ENCODE measurements around the gene LAMC2. TPM values are rescaled to one million over a fixed set of nuclear protein-coding genes. Genes with fewer than 3 reads are reported as not detected.
A peak's percentile ranks its signal among the peaks of the same experiment; 100 is the strongest.

The LAMC2 gene
- total RNA-seq, 1 donor from 2014 or later: 13.3 TPM

DNA sequence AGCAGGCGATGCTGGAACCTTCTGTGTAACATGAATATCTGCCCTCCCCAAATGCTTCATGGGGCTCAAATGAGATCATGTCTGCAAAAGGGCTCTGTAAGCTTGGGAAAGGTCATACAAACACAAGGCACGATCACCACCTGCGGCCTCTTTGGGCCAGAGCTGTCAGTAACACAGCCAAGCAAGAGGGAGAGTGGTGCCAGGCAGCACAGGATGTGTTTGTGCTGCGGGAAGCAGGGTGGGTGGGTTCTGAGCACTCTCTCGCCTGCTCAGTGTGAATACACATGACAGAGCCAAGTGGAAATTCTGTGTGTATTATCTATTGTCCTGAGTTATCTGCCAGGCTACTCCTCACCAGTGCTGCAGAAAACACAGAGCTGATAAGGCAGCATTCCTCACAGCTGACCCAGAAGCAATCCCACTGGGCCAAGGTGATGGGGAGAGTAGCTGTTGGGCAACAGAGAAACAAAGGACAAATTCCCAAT lies 101.2 kb downstream of the LAMC2 start:
- Histone ChIP-seq H3K9me3 (no peaks in the 10 kb centered on the region), H3K36me3 (no peaks in the 10 kb centered on the region), H3K27ac (no peak overlapping the region), H3K27me3 (no peaks in the 10 kb centered on the region), H3K4me1 (peaks cover 30% of the 10 kb centered on the region), H3K4me3 (no peak overlapping the region)
- DNase-seq (ENCODE audit: extremely low spot score in 2 of 2): no peak
- intact Hi-C loops (cut with DNase I): loop anchor here (10.0 kb wide), 1 partner anchor 322 kb away; no protein-coding TSS in a partner anchor
- TF ChIP-seq, protein P1, sequence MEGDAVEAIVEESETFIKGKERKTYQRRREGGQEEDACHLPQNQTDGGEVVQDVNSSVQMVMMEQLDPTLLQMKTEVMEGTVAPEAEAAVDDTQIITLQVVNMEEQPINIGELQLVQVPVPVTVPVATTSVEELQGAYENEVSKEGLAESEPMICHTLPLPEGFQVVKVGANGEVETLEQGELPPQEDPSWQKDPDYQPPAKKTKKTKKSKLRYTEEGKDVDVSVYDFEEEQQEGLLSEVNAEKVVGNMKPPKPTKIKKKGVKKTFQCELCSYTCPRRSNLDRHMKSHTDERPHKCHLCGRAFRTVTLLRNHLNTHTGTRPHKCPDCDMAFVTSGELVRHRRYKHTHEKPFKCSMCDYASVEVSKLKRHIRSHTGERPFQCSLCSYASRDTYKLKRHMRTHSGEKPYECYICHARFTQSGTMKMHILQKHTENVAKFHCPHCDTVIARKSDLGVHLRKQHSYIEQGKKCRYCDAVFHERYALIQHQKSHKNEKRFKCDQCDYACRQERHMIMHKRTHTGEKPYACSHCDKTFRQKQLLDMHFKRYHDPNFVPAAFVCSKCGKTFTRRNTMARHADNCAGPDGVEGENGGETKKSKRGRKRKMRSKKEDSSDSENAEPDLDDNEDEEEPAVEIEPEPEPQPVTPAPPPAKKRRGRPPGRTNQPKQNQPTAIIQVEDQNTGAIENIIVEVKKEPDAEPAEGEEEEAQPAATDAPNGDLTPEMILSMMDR (IDR thresholded peaks at IDR 0.05): no peak
- no peak for TF ChIP-seq POLR2A (IDR thresholded peaks at IDR 0.05)
- TF ChIP-seq POLR2AphosphoS5 (IDR thresholded peaks at IDR 0.05; ENCODE audit: insufficient read depth in 1 of 2, low read depth in 1 of 2): no peak

DNA sequence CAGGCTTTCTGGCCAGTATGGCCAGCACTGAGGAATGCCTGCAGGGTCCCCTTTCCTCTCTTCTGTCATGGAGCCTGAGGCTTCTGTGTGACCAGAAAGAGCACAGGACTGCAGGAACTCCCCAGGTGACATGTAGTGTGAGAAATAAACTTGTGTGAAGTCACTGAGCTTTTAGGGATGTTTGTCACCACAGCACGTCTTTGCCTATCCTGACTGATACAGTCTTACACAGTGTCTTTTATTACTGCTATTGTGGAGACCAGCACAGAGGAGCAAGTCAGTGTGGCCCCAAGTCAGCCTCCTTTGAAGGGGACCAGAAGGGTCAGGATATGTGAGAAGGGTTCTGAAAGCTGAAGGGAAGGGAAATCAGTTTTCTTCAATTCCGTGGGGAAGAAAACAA lies 102.5 kb downstream of the LAMC2 start:
- intact Hi-C loops (cut with DNase I): loop anchor here (10.0 kb wide), 1 partner anchor 324 kb away; no protein-coding TSS in a partner anchor
- Histone ChIP-seq H3K27me3 (no peaks in the 10 kb centered on the region), H3K4me1 (peaks cover 17% of the 10 kb centered on the region), H3K27ac (no peak overlapping the region), H3K36me3 (no peaks in the 10 kb centered on the region), H3K9me3 (no peaks in the 10 kb centered on the region), H3K4me3 (no peak overlapping the region)
- TF ChIP-seq POLR2AphosphoS5 (IDR thresholded peaks at IDR 0.05; ENCODE audit: insufficient read depth in 1 of 2, low read depth in 1 of 2) (no peak), POLR2A (IDR thresholded peaks at IDR 0.05) (no peak)
- TF ChIP-seq, protein P1 (IDR thresholded peaks at IDR 0.05): no peak
- no peak for DNase-seq (ENCODE audit: extremely low spot score in 2 of 2)

DNA sequence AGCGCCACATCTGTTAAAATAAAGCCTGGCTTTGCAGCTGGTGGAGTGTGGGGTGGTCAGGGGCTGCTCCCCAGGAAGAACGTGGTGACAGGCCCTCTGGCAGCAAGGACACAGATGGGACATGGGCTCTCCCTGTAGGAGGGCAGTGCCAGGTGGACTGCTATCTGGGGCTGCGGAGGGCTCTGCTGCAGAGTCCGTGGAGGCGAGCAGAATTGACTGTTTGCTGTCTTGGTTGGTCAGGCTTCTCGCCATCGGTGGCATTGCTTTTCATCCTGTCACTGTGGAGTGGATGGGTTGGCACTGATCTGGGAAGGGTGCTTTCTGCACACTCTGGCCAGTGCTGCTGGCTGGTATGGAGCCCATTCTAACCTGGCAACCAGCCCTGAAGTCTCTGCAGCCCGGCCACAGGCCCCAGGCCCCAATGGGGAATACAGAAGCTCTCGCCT lies 103.0 kb downstream of the LAMC2 start:
- no peak overlapping the region for H3K4me3 ChIP-seq
- no peak for DNase-seq (ENCODE audit: extremely low spot score in 2 of 2)
- no peaks in the 10 kb centered on the region for H3K27me3 ChIP-seq
- H3K4me1 ChIP-seq: peaks cover 13% of the 10 kb centered on the region
- intact Hi-C loops (cut with DNase I): loop anchor here (10.0 kb wide), 1 partner anchor 324 kb away; no protein-coding TSS in a partner anchor
- TF ChIP-seq, protein P1 (IDR thresholded peaks at IDR 0.05): no peak
- TF ChIP-seq POLR2AphosphoS5 (IDR thresholded peaks at IDR 0.05; ENCODE audit: insufficient read depth in 1 of 2, low read depth in 1 of 2) (no peak), POLR2A (IDR thresholded peaks at IDR 0.05) (no peak)
- H3K9me3 ChIP-seq: no peaks in the 10 kb centered on the region
- no peaks in the 10 kb centered on the region for H3K36me3 ChIP-seq
- H3K27ac ChIP-seq: no peak overlapping the region

DNA sequence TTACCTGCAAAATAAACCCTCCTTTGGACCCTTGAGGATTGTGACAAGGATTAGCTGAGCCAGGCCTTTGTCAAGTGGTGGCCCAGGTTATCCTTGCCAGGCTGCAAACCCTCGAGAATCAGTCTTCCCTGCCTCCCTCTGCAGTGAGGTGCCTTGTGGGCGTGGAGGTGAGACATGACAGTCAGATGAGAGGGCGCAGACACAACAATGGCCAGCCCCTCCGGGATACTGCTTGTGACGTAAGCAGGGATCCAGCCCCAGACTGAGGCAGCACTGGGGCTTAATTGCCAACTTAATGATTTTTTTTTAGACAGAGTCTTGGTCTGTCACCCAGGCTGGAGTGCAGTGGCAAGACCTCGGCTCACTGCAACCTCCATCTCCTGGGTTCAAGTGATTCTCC lies 104.6 kb downstream of the LAMC2 start:
- no peaks in the 10 kb centered on the region for H3K9me3 ChIP-seq
- intact Hi-C loops (cut with DNase I): no loop called here
- no peak overlapping the region for H3K4me3 ChIP-seq
- no peaks in the 10 kb centered on the region for H3K27me3 ChIP-seq
- DNase-seq (ENCODE audit: extremely low spot score in 2 of 2): no peak
- no peaks in the 10 kb centered on the region for H3K36me3 ChIP-seq
- H3K27ac ChIP-seq: no peak overlapping the region
- TF ChIP-seq POLR2A (IDR thresholded peaks at IDR 0.05): no peak
- TF ChIP-seq, protein P1 (IDR thresholded peaks at IDR 0.05): no peak
- no peak for TF ChIP-seq POLR2AphosphoS5 (IDR thresholded peaks at IDR 0.05; ENCODE audit: insufficient read depth in 1 of 2, low read depth in 1 of 2)
- H3K4me1 ChIP-seq: peaks cover 12% of the 10 kb centered on the region

DNA sequence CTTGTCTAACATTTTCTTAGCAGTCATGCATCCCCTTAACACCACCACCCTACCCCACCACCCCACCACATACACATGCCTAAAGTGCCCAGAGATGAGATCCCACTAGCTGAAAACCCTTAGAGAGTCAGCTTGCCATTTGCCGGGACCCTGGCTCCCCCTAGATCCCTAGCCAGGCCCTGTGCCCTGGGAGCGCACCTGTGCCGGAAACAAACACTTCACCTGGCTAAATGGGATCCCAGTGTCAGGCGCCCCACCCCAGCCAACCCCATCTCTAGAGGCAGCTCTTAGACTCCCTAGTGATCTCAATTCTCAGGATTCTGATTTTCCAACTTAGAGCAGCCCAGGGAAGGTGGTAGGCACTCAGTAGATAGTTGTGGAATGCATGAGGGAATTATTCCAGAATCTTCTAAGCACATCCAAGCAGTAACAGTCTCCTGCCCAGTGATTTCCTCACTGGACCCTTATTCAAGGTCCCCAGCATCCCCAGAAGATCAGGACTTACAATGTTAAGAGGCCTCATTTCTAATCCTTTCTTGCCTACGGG lies 105.2 kb downstream of the LAMC2 start:
- H3K27me3 ChIP-seq: no peaks in the 10 kb centered on the region
- DNase-seq (ENCODE audit: extremely low spot score in 2 of 2): no peak
- peak overlapping the region; percentile 24 for H3K27ac ChIP-seq
- TF ChIP-seq POLR2A (IDR thresholded peaks at IDR 0.05): no peak
- TF ChIP-seq POLR2AphosphoS5 (IDR thresholded peaks at IDR 0.05; ENCODE audit: insufficient read depth in 1 of 2, low read depth in 1 of 2): no peak
- TF ChIP-seq, protein P1 (IDR thresholded peaks at IDR 0.05): no peak
- no peak overlapping the region for H3K4me3 ChIP-seq
- no peaks in the 10 kb centered on the region for H3K9me3 ChIP-seq
- intact Hi-C loops (cut with DNase I): no loop called here
- peaks cover 12% of the 10 kb centered on the region for H3K4me1 ChIP-seq
- H3K36me3 ChIP-seq: no peaks in the 10 kb centered on the region

All from vagina (tissue), 2 donors.